ENCODE data around the gene SPDEF.

The SPDEF gene

GRCh38 chr6:34526241-34526972 lies 29.7 kb downstream of the SPDEF start:
- DNase-seq: no peak

- no peak for DNase-seq
Measured at GRCh38 chr6:34525431-34526175, 30.5 kb downstream of the SPDEF start.

GRCh38 chr6:34524971-34525370 lies 31.2 kb downstream of the SPDEF start:
- no peak for DNase-seq

- DNase-seq: no peak
Measured at GRCh38 chr6:34524499-34524898, 31.6 kb downstream of the SPDEF start.

- DNase-seq: no peak
Measured at GRCh38 chr6:34523441-34524206, 32.5 kb downstream of the SPDEF start.

GRCh38 chr6:34522761-34523160 lies 33.4 kb downstream of the SPDEF start:
- DNase-seq: no peak

- no peak for DNase-seq
Measured at GRCh38 chr6:34521463-34522285, 34.5 kb downstream of the SPDEF start.

- DNase-seq: no peak
Measured at GRCh38 chr6:34520645-34521462, 35.3 kb downstream of the SPDEF start.

- DNase-seq: no peak
Measured at GRCh38 chr6:34519971-34520644, 36.0 kb downstream of the SPDEF start.

GRCh38 chr6:34518669-34519365 lies 37.3 kb downstream of the SPDEF start:
- DNase-seq: no peak

GRCh38 chr6:34517966-34518365 lies 38.2 kb downstream of the SPDEF start:
- no peak for DNase-seq

- no peak for DNase-seq
Measured at GRCh38 chr6:34517461-34517881, 38.7 kb downstream of the SPDEF start.

- DNase-seq: no peak
Measured at GRCh38 chr6:34516391-34517324, 39.5 kb downstream of the SPDEF start.

- no peak for DNase-seq
Measured at GRCh38 chr6:34515473-34516387, 40.4 kb downstream of the SPDEF start.

GRCh38 chr6:34514593-34515472 lies 41.3 kb downstream of the SPDEF start:
- DNase-seq: peak; percentile 45

- no peak for DNase-seq
Measured at GRCh38 chr6:34514112-34514511, 42.0 kb downstream of the SPDEF start.

- DNase-seq: no peak
Measured at GRCh38 chr6:34513646-34514045, 42.5 kb downstream of the SPDEF start.

Data from HCEC 1CT (cell line).